Sciatic nerve (tissue), 2 donors: ENCODE data around the gene FLRT1. TPM values are rescaled to one million over a fixed set of nuclear protein-coding genes. Genes with fewer than 3 reads are reported as not detected.

Experiments used
- ATAC-seq: fragments of 200-7000 bp; cut with Tn5 transposase; one replicate; pipeline ENCODE4 v1.9.1; 2020; ENCODE audit warnings: mild to moderate bottlenecking, moderate library complexity
- DNase-seq: peaks from one replicate; pipeline ENCODE4 v3.0.0-alpha.2; 2020; ENCODE audit warnings: low spot score
- intact Hi-C: fragments of 100-400 bp; cut with DNase I; formaldehyde crosslinking; loops from one replicate; pipeline ENCODE4 v1.14.2; 2022
- total RNA-seq: library from RNA; stranded (reverse); fragmentation: NEBNext Ultra II Directional; extraction: Animal tissue kit (Norgen Biotek cat#: 25700); gene quantifications from one replicate; pipeline ENCODE4 v1.2.1, GENCODE V29; 2021
- donor health status: DM: no; HTN: no; CAD: no.
- donor health status: DM: no; HTN: no; CAD: no.

FLRT1 gene
- total RNA-seq, 1 donor from 2014 or later = 3.5 TPM

DNA sequence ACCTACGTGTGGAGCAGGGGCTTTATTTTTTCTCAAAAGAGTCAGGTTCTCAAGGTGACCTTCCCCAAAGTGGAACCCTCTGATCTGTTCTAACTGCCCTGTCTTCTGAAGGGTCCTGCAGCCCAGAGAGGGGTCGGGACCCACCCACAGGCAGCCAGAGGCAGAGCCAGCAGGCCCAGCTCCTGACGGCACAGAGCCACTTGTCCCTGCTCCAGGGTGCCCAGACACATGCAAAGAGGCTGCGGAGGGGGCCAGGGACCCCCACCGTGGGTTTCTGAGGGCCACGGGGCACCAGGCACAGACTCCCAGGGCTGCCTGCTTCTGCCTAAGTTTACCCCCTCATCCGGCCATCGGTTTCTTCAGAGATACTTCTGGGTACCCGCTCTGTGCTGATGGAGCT, 37.1 kb downstream of the FLRT1 start:
- intact Hi-C loops = no loop called here
- ATAC-seq (no peak), DNase-seq (no peak)

DNA sequence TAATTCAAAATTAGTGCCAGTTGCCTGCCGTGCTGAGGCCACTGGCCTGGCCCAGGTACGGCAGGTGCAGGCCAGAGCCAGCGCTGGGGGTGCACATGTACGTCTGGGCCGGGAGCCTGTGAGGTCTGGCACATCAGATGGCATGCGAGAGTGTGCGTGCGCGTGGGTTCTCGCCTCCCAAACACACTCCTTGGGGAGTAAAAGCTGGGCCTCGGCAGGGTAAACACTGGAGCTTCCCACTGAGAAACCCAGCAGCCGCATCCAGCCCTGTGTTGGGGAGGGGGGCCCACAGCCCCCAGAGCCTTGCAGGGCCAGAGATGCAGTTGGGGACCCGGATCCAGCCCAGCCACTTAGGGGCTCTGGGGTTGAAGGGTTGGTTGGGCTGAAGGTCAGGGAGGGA, 37.8 kb downstream of the FLRT1 start:
- ATAC-seq = no peak
- intact Hi-C loops = no loop called here
- DNase-seq = no peak

DNA sequence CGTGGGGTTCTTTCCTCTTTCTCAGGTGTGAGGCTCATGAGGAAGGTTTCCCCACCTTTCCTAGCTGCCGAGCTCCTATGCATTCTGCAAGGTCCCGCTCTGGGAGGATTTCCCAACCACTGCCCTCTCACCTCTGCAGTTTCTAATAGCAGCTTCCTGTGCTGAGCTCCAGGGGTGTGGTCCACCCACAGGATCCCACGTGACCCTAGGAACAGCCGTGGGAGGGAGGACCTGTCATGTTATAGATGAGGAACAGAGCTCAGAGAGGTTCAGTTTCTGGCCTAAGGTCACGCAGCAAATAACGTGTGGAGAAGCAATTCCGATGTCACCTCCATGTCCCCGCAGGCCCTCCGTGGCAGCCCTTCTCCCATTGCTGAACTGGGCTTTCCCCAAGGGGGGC, 38.5 kb downstream of the FLRT1 start:
- ATAC-seq (no peak), DNase-seq (no peak)
- intact Hi-C loops = no loop called here

DNA sequence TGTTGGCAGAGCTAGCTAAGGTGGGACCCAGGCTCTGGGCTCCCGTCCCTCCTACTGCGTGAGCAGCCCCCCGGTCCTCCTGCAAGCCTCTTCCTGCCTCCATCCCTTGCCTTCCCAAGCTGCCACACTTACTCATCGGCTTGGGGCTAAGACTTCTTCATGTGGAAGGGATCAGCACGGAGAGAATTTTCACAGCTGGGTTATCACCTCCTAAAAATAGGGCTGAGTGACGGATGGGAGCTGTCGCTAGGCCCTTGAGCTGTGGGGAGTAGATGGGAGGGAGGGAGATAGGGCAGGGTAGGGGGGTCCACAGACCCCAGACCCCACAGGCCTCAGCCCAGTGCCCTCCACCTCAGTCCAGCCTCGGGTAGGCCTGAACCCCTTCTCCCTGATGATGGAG, 41.0 kb downstream of the FLRT1 start:
- DNase-seq = no peak
- ATAC-seq = no peak
- intact Hi-C loops = no loop called here

DNA sequence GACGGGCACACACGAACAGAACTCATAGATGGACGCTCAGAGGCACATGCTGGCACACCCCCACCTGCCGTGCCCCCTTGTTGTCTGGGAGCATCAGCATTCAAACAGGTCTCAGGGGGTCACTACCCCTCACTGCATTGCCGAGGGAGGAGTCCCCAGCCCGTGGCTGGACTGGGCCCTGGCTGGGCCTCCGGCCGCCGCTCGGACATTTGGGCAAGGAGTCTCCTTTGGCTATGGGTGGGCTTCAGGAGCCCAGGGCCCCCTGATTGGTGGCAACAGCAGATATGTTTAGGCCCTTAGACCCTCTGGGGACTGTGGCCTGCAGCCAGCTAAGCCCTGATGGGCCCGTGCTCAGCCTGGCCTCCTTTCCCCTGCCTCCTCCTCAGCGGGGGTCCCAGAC, 41.9 kb downstream of the FLRT1 start:
- no peak for ATAC-seq
- no peak for DNase-seq
- intact Hi-C loops = no loop called here

DNA sequence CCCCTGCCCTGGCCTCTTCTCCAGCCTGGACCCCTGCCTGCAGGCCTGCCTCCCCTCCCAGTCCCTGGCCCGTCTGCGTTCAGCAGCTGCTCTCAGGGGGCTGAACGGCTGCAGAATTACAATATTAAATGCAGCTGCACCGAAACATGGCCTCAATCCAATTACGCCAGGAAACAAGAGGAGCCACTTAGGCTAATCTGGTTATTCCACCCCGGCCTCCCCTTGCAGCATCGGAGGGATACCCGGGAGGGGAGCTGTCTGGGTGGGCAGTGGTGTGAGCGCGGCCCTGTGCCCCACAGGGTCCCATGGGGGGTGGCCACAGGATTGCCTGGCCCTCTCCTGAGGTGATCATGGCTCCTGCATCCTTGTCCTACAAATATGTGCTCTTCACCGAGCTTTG, 42.6 kb downstream of the FLRT1 start:
- no peak for ATAC-seq
- DNase-seq = no peak
- intact Hi-C loops = no loop called here

DNA sequence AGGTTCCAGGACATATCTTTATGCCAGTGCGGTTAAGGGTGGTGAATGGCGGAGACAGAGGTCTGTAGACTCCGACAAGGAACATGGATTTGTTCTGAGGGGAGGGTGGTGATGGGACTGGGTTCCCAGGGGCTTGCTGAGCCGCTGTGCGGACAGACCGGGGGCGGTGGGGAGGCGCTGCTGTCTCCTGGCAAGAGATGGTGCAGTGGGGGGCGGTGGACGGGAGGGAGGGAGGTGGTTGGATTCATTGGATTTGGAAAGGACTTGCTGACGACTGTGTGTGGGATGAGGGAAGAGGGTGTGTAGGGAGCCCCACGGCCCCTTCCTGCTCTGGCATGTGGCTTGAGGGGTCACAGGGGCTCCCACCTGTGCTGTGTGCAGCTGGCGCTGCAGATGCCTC, 43.2 kb downstream of the FLRT1 start:
- intact Hi-C loops = no loop called here
- DNase-seq (no peak), ATAC-seq (no peak)

DNA sequence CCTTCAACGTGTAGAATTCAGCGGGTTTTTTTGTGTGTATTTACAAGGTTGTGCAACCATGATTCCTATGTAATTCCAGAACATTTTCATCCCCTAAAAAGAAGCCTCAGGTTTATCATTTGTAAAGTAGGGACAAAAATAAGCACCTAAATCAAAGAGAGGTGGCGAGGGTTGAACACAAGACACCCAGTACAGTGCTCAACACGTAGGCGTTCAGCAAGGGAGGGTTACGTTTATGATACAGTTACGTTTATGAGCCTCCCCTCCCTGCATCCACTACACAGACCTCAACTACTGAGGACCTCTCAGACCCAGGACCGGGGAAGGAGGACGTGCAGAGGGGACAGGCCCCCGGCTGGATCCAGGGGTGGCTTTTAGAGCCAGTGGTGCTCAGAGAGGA, 44.7 kb downstream of the FLRT1 start:
- DNase-seq = no peak
- intact Hi-C loops = no loop called here
- ATAC-seq = no peak

DNA sequence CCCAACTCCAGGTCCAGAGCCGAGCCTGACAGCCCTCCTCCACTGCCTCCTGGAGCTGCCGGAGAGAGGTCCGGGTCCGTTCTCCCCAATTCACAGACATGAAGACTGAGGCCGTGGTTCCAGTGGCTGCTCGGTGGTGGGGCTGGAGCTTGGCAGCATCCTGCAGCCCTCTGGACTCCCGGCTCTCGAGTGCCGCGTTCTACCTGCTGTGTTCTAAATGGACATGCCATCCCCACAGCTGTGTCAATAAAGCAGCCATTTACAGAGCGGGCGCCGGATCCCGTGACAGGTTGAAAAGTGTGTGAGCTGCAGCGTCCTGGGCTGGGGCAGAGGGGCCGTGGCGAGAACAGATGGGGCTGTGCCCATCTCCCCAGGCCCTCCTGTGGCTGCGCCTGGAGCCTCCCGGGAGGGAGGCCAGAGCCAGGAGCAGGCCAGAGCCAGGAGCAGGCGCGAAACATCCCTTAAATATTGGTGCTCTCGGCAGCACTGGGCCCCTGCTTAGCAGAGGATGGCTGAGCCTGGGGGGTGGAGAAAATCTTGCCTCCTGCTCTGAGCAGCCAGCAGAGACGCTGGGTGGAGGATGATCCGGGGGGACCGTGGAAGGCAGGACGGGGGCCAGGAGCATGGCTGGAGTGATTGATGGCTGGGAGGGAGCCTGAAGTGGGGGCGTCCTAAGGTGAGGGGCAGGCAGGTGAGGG, 46.2 kb downstream of the FLRT1 start:
- ATAC-seq = no peak
- DNase-seq = no peak
- intact Hi-C loops = no loop called here

DNA sequence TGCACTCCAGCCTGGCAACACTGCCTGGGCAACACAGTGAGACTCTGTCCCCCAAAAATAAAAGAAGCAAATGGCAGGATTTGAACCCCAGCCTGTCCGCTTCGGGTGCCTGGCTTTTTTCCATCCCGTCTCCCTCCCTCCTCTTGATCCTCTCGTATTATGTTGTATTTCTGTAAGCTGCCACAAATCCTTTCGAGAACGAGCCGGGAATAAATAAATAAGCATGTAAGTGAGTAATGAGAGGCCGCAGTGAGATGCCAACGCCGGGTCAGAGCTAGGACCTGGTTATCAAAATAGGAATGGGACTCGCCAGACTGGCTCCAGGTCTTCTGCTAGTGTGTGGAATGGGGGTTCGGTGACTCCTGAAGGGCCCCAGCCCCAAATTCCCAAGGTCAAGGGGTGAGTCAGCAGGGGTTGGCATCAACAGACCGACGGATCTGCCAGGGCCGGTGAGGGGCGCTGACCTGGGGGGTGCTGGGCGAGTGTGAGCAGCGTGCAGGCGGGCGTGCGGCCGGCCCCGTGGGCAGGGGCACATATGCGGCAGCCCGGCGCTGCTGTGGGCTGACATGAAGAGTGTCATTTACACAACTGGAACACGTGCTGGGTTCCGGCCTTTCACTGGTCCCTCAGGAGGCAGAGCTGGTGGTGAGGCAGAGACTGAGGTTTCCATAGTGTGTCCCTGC, 47.8 kb downstream of the FLRT1 start:
- intact Hi-C loops = no loop called here
- DNase-seq (no peak), ATAC-seq (no peak)

DNA sequence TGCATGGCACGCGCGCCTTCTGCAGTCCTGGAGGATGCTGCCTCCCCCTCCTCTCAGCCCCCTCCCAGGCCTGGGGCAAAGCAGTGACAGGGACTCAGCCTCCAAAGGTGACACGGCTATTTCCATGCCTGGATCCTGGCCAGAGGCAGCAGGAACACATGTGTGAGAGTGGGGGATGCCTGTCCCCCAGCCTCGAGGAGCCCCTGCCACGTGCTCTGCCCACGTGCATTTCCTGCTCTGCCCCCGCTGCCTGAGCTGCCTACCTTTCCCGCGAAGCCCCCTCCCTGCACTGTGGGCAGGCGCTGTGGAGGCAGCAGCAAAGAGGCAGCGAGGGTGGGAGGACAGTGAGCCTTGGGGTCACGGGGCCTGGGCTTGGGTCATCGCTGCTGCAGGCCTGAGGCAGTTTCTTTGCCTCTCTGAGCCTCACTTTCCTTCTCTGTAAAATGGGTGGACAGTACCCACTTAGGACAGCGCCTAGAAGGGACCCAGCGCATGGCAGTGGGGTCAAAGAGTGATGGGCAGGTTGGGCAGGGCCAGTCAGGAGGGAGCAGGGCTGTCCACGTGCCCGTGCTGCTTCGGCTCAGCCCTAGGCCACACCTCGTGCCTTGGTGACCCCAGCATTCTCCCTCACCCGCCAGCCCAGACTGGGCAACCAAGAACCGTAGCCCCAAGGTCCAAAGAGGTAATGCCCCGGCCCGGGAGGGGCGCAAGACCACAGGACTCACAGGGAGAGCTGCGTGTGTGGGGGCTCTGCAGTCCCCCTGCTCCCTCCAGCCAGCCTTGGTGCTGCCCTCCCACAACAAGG, 48.6 kb downstream of the FLRT1 start:
- no peak for ATAC-seq
- intact Hi-C loops = no loop called here
- DNase-seq = no peak

DNA sequence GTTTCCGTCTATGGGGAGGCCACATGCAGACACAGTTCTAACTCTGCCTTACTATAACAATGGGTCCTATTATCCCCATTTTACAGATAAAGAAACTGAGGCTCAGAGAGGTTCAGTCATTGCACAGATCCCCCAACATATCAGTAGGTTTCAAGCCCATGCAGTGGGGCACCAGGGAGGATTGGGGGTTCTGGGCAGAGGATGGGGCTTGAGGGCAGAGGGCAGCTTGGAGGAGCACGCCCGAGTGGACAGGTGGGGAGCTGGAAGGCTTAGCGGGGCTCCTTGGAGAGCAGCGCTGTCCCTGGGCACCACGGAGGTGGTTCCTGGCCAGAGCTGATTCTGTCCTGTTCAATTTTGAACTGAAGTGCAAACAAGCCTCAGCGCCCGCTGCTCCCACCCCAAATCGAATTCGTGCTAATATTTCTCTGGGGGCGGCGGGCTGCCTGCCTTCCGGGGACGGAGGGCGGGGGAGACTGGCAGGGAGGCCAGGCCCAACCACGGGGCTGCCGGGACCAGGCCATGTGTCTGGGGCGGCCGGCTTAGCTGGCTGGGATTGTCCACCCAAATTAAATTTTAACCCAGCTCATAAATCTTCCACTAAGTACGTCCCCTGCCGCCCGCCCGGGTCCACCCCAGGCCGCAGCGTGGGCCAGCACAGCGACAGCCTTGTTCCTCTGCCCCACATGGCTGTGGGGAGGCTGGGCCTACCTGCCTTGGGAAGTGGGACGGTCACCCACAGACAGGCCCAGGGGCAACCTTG, 49.4 kb downstream of the FLRT1 start:
- DNase-seq (no peak), ATAC-seq (no peak)
- intact Hi-C loops = no loop called here

Other genes with a start within 250 kb of the FLRT1 start
- gene SPINDOC, start 222.5 kb upstream of the FLRT1 start, total RNA-seq = 16.0 TPM
- gene MARK2, start 196.8 kb upstream of the FLRT1 start, total RNA-seq = 29.8 TPM
- gene RCOR2, start 118.8 kb upstream of the FLRT1 start, total RNA-seq = 0.40 TPM
- gene NAA40, start 96.9 kb upstream of the FLRT1 start, total RNA-seq = 14.5 TPM
- gene COX8A, start 61.3 kb upstream of the FLRT1 start, total RNA-seq = 118 TPM
- gene OTUB1, start 49.5 kb upstream of the FLRT1 start, total RNA-seq = 38.7 TPM
- gene MACROD1, start 130.2 kb downstream of the FLRT1 start, total RNA-seq = 20.6 TPM
- 87.6 TPM for gene STIP1, start 150.2 kb downstream of the FLRT1 start, total RNA-seq
- 20.7 TPM for gene FERMT3, start 170.8 kb downstream of the FLRT1 start, total RNA-seq
- 20.6 TPM for gene TRPT1, start 190.3 kb downstream of the FLRT1 start, total RNA-seq
- 28.0 TPM for gene NUDT22, start 190.3 kb downstream of the FLRT1 start, total RNA-seq
- gene DNAJC4, start 194.6 kb downstream of the FLRT1 start, total RNA-seq = 30.4 TPM
- gene VEGFB, start 198.7 kb downstream of the FLRT1 start, total RNA-seq = 134 TPM
- gene FKBP2, start 205.2 kb downstream of the FLRT1 start, total RNA-seq = 56.2 TPM
- 48.8 TPM for gene PPP1R14B, start 211.0 kb downstream of the FLRT1 start, total RNA-seq
- 23.6 TPM for gene PLCB3, start 215.6 kb downstream of the FLRT1 start, total RNA-seq
- gene BAD, start 248.7 kb downstream of the FLRT1 start, total RNA-seq = 47.4 TPM
- 34.4 TPM for gene GPR137, start 249.9 kb downstream of the FLRT1 start, total RNA-seq